ENCODE results near the gene USP44. TPM values are rescaled to one million over a fixed set of nuclear protein-coding genes. Genes with fewer than 3 reads are reported as not detected.
"Not testable (repeated sequence)": the region's sequence is repeated elsewhere in the genome, so short reads cannot be mapped to it uniquely, and the experiment has no call there.

The USP44 gene
- total RNA-seq, 6 donors from 2014 or later, result 4.2 to 25.6 (median 11.5) TPM

- Histone ChIP-seq H3K36me3 (peaks cover 0 to 47% (median 15%) of the 10 kb centered on the region in 4 donors), H3K4me3 (no peak overlapping the region), H3K9me3 (no peaks in the 10 kb centered on the region), H3K4me1 (peaks cover 18 to 40% (median 23%) of the 10 kb centered on the region in 4 donors), H3K27me3 (no peaks in the 10 kb centered on the region), H3K27ac (no peak overlapping the region)
- ATAC-seq (ENCODE audit: low FRiP score in 2 of 2), result no peak
- DNase-seq, result no peak
- no peak for TF ChIP-seq POLR2AphosphoS5 (IDR thresholded peaks at IDR 0.05)
- TF ChIP-seq POLR2A (IDR thresholded peaks at IDR 0.05), result no peak
- TF ChIP-seq, protein P1, sequence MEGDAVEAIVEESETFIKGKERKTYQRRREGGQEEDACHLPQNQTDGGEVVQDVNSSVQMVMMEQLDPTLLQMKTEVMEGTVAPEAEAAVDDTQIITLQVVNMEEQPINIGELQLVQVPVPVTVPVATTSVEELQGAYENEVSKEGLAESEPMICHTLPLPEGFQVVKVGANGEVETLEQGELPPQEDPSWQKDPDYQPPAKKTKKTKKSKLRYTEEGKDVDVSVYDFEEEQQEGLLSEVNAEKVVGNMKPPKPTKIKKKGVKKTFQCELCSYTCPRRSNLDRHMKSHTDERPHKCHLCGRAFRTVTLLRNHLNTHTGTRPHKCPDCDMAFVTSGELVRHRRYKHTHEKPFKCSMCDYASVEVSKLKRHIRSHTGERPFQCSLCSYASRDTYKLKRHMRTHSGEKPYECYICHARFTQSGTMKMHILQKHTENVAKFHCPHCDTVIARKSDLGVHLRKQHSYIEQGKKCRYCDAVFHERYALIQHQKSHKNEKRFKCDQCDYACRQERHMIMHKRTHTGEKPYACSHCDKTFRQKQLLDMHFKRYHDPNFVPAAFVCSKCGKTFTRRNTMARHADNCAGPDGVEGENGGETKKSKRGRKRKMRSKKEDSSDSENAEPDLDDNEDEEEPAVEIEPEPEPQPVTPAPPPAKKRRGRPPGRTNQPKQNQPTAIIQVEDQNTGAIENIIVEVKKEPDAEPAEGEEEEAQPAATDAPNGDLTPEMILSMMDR (IDR thresholded peaks at IDR 0.05), result no peak
- TF ChIP-seq EP300 (IDR thresholded peaks at IDR 0.05), result no peak
These were observed 66.8 kb downstream of the USP44 start for GRCh38 chr12:95484524-95484923.

DNA sequence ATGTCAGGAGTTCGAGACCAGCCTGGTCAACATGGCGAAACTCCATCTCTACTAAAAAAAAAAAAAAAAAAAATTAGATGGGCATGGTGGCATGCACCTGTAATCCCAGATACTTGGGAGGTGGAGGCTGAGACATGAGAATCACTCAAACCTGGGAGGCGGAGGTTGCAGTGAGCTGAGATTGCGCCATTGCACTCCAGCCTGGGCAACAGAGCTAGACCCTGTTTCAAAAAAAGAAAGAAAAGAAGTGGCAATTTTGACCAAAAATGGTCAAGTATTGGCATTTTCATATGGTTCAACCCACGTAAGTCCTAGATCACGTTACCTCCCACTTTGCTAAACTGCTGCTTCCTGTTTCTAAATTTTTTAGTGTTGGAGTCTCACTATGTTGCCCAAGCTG lies 68.7 kb downstream of the USP44 start:
- ATAC-seq (ENCODE audit: low FRiP score in 2 of 2); H3K27me3 ChIP-seq; H3K27ac ChIP-seq; H3K4me3 ChIP-seq; H3K9me3 ChIP-seq; DNase-seq: not testable (repeated sequence)
- Histone ChIP-seq H3K36me3 (peaks cover 4 to 46% (median 19%) of the 10 kb centered on the region in 4 donors), H3K4me1 (peaks cover 20 to 48% (median 23%) of the 10 kb centered on the region in 4 donors)
- WGBS, 2 donors, result 85 to 96% methylated on average over 6 of the region's 6 CpGs

DNA sequence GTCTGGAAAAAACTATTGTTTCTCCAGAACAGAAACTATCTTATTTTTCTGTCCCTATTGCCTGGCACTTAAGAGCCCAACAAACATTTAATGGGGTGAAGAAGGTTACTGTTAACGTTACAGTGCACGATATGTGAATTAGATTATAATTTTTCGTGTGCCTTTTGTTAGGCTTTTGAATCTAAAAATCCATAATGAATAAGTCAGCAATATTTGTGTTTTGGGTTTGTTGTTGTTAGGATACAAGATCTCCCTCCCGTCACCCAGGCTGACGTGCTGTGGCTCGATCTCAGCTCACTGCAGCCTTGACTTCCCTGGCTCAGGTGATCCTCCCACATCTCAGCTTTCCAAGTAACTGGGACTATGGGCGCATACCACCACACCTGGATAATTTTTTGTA lies 69.4 kb downstream of the USP44 start:
- Histone ChIP-seq H3K4me3 (no peak overlapping the region), H3K36me3 (peaks cover 8 to 46% (median 17%) of the 10 kb centered on the region in 4 donors), H3K27ac (no peak overlapping the region), H3K27me3 (no peaks in the 10 kb centered on the region), H3K4me1 (peaks cover 20 to 48% (median 27%) of the 10 kb centered on the region in 4 donors), H3K9me3 (no peaks in the 10 kb centered on the region)
- DNase-seq, result no peak
- WGBS, 2 donors, result 83 to 89% methylated on average over 7 of the region's 7 CpGs
- TF ChIP-seq POLR2AphosphoS5 (IDR thresholded peaks at IDR 0.05) (no peak), EP300 (IDR thresholded peaks at IDR 0.05) (no peak), POLR2A (IDR thresholded peaks at IDR 0.05) (no peak)
- TF ChIP-seq, protein P1 (IDR thresholded peaks at IDR 0.05), result no peak
- no peak for ATAC-seq (ENCODE audit: low FRiP score in 2 of 2)

GRCh38 chr12:95481072-95481471 lies 70.2 kb downstream of the USP44 start:
- Histone ChIP-seq H3K36me3 (peaks cover 6 to 45% (median 12%) of the 10 kb centered on the region in 4 donors), H3K27ac (peak overlapping the region in 2 of 4 donors; percentile 15 to 20), H3K4me1 (peaks cover 26 to 48% (median 30%) of the 10 kb centered on the region in 4 donors), H3K4me3 (no peak overlapping the region), H3K27me3 (no peaks in the 10 kb centered on the region), H3K9me3 (no peaks in the 10 kb centered on the region)
- ATAC-seq (ENCODE audit: low FRiP score in 2 of 2), result no peak
- DNase-seq, result no peak
- TF ChIP-seq POLR2A (IDR thresholded peaks at IDR 0.05) (no peak), POLR2AphosphoS5 (IDR thresholded peaks at IDR 0.05) (no peak), EP300 (IDR thresholded peaks at IDR 0.05) (no peak)
- TF ChIP-seq, protein P1 (IDR thresholded peaks at IDR 0.05), result no peak
- 73 to 81% methylated on average over 3 of the region's 3 CpGs for WGBS, 2 donors

DNA sequence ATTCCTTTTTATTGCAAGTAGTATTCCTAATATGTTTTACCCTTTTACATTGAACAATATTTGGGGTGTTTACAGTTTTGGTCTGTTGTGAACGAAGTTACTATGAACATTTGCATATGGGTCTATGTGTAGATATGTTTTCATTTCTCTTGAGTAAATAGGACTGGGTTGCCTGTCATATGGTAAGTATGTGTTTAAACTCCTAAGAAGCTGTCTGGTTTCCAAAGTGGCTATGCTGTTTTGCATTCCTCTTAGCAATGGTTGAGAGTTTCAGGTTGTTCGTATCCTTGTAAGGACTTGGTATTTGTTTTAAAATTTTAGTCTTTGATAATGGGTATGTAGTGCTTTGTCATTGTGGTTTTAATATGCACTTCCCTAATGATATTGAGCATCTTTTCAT lies 71.0 kb downstream of the USP44 start:
- H3K27me3 ChIP-seq, result no peaks in the 10 kb centered on the region
- H3K4me3 ChIP-seq, result no peak overlapping the region
- no peak for DNase-seq
- H3K9me3 ChIP-seq, result no peaks in the 10 kb centered on the region
- WGBS, 2 donors, result 53 to 68% methylated on average over 2 of the region's 2 CpGs
- ATAC-seq (ENCODE audit: low FRiP score in 2 of 2), result no peak
- peaks cover 34 to 52% (median 38%) of the 10 kb centered on the region in 4 donors for H3K4me1 ChIP-seq
- peak overlapping the region in 1 of 4 donors; percentile 6 for H3K27ac ChIP-seq
- no peak for TF ChIP-seq POLR2AphosphoS5 (IDR thresholded peaks at IDR 0.05)
- no peak for TF ChIP-seq EP300 (IDR thresholded peaks at IDR 0.05)
- no peak for TF ChIP-seq POLR2A (IDR thresholded peaks at IDR 0.05)
- TF ChIP-seq, protein P1 (IDR thresholded peaks at IDR 0.05), result no peak
- H3K36me3 ChIP-seq, result peaks cover 4 to 40% (median 12%) of the 10 kb centered on the region in 4 donors
